GM23248 (cell line): ENCODE data around the gene TPD52L2. TPM values are rescaled to one million over a fixed set of nuclear protein-coding genes. Genes with fewer than 3 reads are reported as not detected.
A peak's percentile ranks its signal among the peaks of the same experiment; 100 is the strongest.
"Not testable (repeated sequence)": the region's sequence is repeated elsewhere in the genome, so short reads cannot be mapped to it uniquely, and the experiment has no call there.

ENCODE experiments used
- DNase-seq: peaks from one replicate; pipeline ENCODE4 v3.0.0-alpha.2; 2015
- H2AFZ ChIP-seq: fragments of 200-600 bp; sonication (generic); 2 replicates; pipeline ENCODE4 v1.6.1; 2016; ENCODE audit warnings: antibody characterized with exemption
- H3F3A ChIP-seq: fragments of 200-600 bp; sonication (generic); 2 replicates; pipeline ENCODE4 v1.6.1; 2016; ENCODE audit warnings: mild to moderate bottlenecking, antibody characterized with exemption, mixed run types; ENCODE audit not compliant: insufficient read depth
- H3K27ac ChIP-seq: fragments of 200-600 bp; sonication (generic); 2 replicates; pipeline ENCODE4 v1.5.1; 2016; ENCODE audit warnings: mild to moderate bottlenecking
- H3K27me3 ChIP-seq: fragments of 200-600 bp; sonication (generic); replicated peaks from 2 replicates; pipeline ENCODE4 v1.6.1; 2016; ENCODE audit warnings: mild to moderate bottlenecking; ENCODE audit not compliant: insufficient read depth
- H3K36me3 ChIP-seq: fragments of 200-600 bp; sonication (generic); 2 replicates; pipeline ENCODE4 v1.6.1; 2016; ENCODE audit warnings: low read depth, mild to moderate bottlenecking
- H3K4me1 ChIP-seq: fragments of 200-600 bp; sonication (generic); 2 replicates; pipeline ENCODE4 v1.6.1; 2016; ENCODE audit warnings: mild to moderate bottlenecking; ENCODE audit not compliant: insufficient read depth
- H3K4me2 ChIP-seq: fragments of 200-600 bp; sonication (generic); one replicate; pipeline ENCODE4 v1.6.1; 2016; ENCODE audit warnings: mild to moderate bottlenecking; ENCODE audit not compliant: unreplicated experiment
- H3K4me3 ChIP-seq: fragments of 200-600 bp; sonication (generic); 2 replicates; pipeline ENCODE4 v1.5.1; 2016; ENCODE audit warnings: mild to moderate bottlenecking
- H3K79me2 ChIP-seq: fragments of 200-600 bp; sonication (generic); 2 replicates; pipeline ENCODE4 v1.6.1; 2016; ENCODE audit warnings: mild to moderate bottlenecking; ENCODE audit not compliant: insufficient read depth
- H3K9ac ChIP-seq: fragments of 200-600 bp; sonication (generic); 2 replicates; pipeline ENCODE4 v1.6.1; 2016; ENCODE audit warnings: mild to moderate bottlenecking
- H3K9me2 ChIP-seq: fragments of 200-600 bp; sonication (generic); 2 replicates; pipeline ENCODE4 v1.6.1; 2016; ENCODE audit warnings: mixed run types, mild to moderate bottlenecking, moderate library complexity; ENCODE audit not compliant: insufficient read depth
- H3K9me3 ChIP-seq: fragments of 200-600 bp; sonication (generic); one replicate; pipeline ENCODE4 v1.6.1; 2017; ENCODE audit warnings: low read depth
- H4K20me1 ChIP-seq: fragments of 200-600 bp; sonication (generic); 2 replicates; pipeline ENCODE4 v1.6.0; 2016; ENCODE audit not compliant: insufficient read depth
- EZH2 ChIP-seq: fragments of 200-600 bp; sonication (generic); IDR thresholded peaks from 2 replicates; pipeline ENCODE4 v1.6.1; 2018; ENCODE audit warnings: antibody characterized with exemption, mild to moderate bottlenecking; ENCODE audit not compliant: insufficient read depth, poor library complexity, severe bottlenecking
- EZH2phosphoT487 ChIP-seq: fragments of 200-600 bp; sonication (generic); IDR thresholded peaks from 2 replicates; pipeline ENCODE4 v1.6.1; 2018; ENCODE audit warnings: antibody characterized with exemption, moderate library complexity, mild to moderate bottlenecking, low read depth; ENCODE audit not compliant: insufficient read depth
- WGBS, 2 experiments: methylation state at CpG; one replicate each; pipeline ENCODE4 v1.1.6; 2015 to 2017; ENCODE audit warnings: low lambda C conversion rate in 2 of 2, low coverage in 1 of 2; ENCODE audit errors: missing lambda C conversion rate in 2 of 2; 5-methylcytosine and 5-hydroxymethylcytosine counted together
- in situ Hi-C: fragments of 300-500 bp; cut with MboI; formaldehyde crosslinking; loops from 2 replicates; pipeline ENCODE4 v1.15.0; 2020
- polyA plus RNA-seq: library from polyadenylated mRNA; unstranded; fragments of >200 nt; fragmentation: Nextera tagmentation; extraction: Ambion mirVana; gene quantifications from 2 replicates; pipeline ENCODE4 v1.2.1, GENCODE V29; 2016
- total RNA-seq: library from RNA; depleted of rRNA; stranded (reverse); fragments of >200 nt; shearing (Covaris generic); gene quantifications from 2 replicates; pipeline ENCODE4 v1.2.3, GENCODE V29; 2014

The TPD52L2 gene
- total and polyA plus RNA-seq, 2 experiments from 2014 or later, result 214 to 220 TPM

- H3K27ac ChIP-seq, result peak overlapping the region; percentile 52
- peaks cover 18% of the 10 kb centered on the region; the same call in 1 of the 2 replicates for H4K20me1 ChIP-seq
- no peaks in the 10 kb centered on the region for H3K9me3 ChIP-seq
- H3K27me3 ChIP-seq, result no peaks in the 10 kb centered on the region
- peaks cover 100% of the 10 kb centered on the region for H3K79me2 ChIP-seq
- H3K4me3 ChIP-seq, result peak overlapping the region; percentile 35
- H3K4me1 ChIP-seq, result peaks cover 15% of the 10 kb centered on the region
- H3K36me3 ChIP-seq, result no peaks in the 10 kb centered on the region
- TF ChIP-seq EZH2phosphoT487, result no peak
- TF ChIP-seq EZH2, result no peak
- H3K9me2 ChIP-seq, result no peaks in the 10 kb centered on the region
- DNase-seq, result peak; percentile 78
- in situ Hi-C loops, result no loop called here
- 8 to 9% methylated on average over 12 of the region's 12 CpGs for WGBS, 2 experiments
- peaks cover 16% of the 10 kb centered on the region; the same call in 1 of the 2 replicates for H3F3A ChIP-seq
- no peak overlapping the region for H2AFZ ChIP-seq
- H3K4me2 ChIP-seq, result peak overlapping the region; percentile 46
- H3K9ac ChIP-seq, result peak overlapping the region; percentile 37
Measured at GRCh38 chr20:63911176-63911575, 46.1 kb downstream of the TPD52L2 start.

GRCh38 chr20:63913768-63914167 is 48.7 kb downstream of the TPD52L2 start:
- Histone ChIP-seq H3K9me3 (no peaks in the 10 kb centered on the region), H2AFZ (no peak overlapping the region), H3K36me3 (no peaks in the 10 kb centered on the region), H3K9ac (no peak overlapping the region), H3K9me2 (no peaks in the 10 kb centered on the region), H3K4me2 (no peak overlapping the region), H4K20me1 (peaks cover 21% of the 10 kb centered on the region; the same call in 1 of the 2 replicates), H3K4me3 (no peak overlapping the region), H3F3A (peaks cover 16% of the 10 kb centered on the region; the same call in 1 of the 2 replicates), H3K27me3 (no peaks in the 10 kb centered on the region), H3K27ac (no peak overlapping the region), H3K79me2 (peaks cover 100% of the 10 kb centered on the region), H3K4me1 (peaks cover 15% of the 10 kb centered on the region)
- in situ Hi-C loops, result no loop called here
- WGBS, 2 experiments, result 92 to 97% methylated on average over 12 of the region's 12 CpGs
- no peak for DNase-seq
- no peak for TF ChIP-seq EZH2phosphoT487
- no peak for TF ChIP-seq EZH2

- no peak overlapping the region for H3K9ac ChIP-seq
- no peak for TF ChIP-seq EZH2phosphoT487
- TF ChIP-seq EZH2, result no peak
- no peaks in the 10 kb centered on the region for H3K27me3 ChIP-seq
- peaks cover 21% of the 10 kb centered on the region; the same call in 1 of the 2 replicates for H4K20me1 ChIP-seq
- no peaks in the 10 kb centered on the region for H3K9me2 ChIP-seq
- H3K9me3 ChIP-seq, result no peaks in the 10 kb centered on the region
- WGBS, 2 experiments, result 96 to 98% methylated on average over 6 of the region's 6 CpGs
- H3K4me2 ChIP-seq, result no peak overlapping the region
- H3K36me3 ChIP-seq, result no peaks in the 10 kb centered on the region
- no peak overlapping the region for H2AFZ ChIP-seq
- no peak for DNase-seq
- H3K27ac ChIP-seq, result no peak overlapping the region
- H3F3A ChIP-seq, result peaks cover 16% of the 10 kb centered on the region; the same call in 1 of the 2 replicates
- peaks cover 93% of the 10 kb centered on the region for H3K79me2 ChIP-seq
- in situ Hi-C loops, result no loop called here
- no peak overlapping the region for H3K4me3 ChIP-seq
- peaks cover 15% of the 10 kb centered on the region for H3K4me1 ChIP-seq
Measured at GRCh38 chr20:63915471-63915870, 50.4 kb downstream of the TPD52L2 start.

GRCh38 chr20:63916371-63916939 is 51.4 kb downstream of the TPD52L2 start:
- H3K4me3 ChIP-seq, H3K9me2 ChIP-seq, H3K9me3 ChIP-seq, H3F3A ChIP-seq, DNase-seq, H3K36me3 ChIP-seq, H3K4me2 ChIP-seq, H2AFZ ChIP-seq, H3K27me3 ChIP-seq, in situ Hi-C loops, H3K4me1 ChIP-seq, H3K27ac ChIP-seq, H3K9ac ChIP-seq: not testable (repeated sequence)
- peaks cover 20% of the 10 kb centered on the region; the same call in 1 of the 2 replicates for H4K20me1 ChIP-seq
- WGBS, 2 experiments, result 94 to 96% methylated on average over 8 of the region's 8 CpGs
- H3K79me2 ChIP-seq, result peaks cover 93% of the 10 kb centered on the region

- WGBS, 2 experiments, result 84 to 88% methylated on average over 11 of the region's 11 CpGs
Measured at GRCh38 chr20:63917811-63918210, 52.7 kb downstream of the TPD52L2 start.

More at GRCh38 chr20:63917811-63918210, 52.7 kb downstream of the TPD52L2 start:
- Histone ChIP-seq H3K79me2 (peaks cover 93% of the 10 kb centered on the region), H3F3A (no peaks in the 10 kb centered on the region), H3K27ac (no peak overlapping the region), H3K4me2 (no peak overlapping the region), H4K20me1 (peaks cover 8% of the 10 kb centered on the region; the same call in 1 of the 2 replicates), H3K9me2 (no peaks in the 10 kb centered on the region), H3K36me3 (no peaks in the 10 kb centered on the region), H3K4me3 (no peak overlapping the region), H3K9me3 (no peaks in the 10 kb centered on the region), H3K9ac (no peak overlapping the region), H3K27me3 (no peaks in the 10 kb centered on the region), H3K4me1 (no peaks in the 10 kb centered on the region), H2AFZ (no peak overlapping the region)
- no peak for TF ChIP-seq EZH2
- no peak for TF ChIP-seq EZH2phosphoT487
- in situ Hi-C loops, result no loop called here
- no peak for DNase-seq
